Measurements from ENCODE around the gene RAPGEF5. TPM values are rescaled to one million over a fixed set of nuclear protein-coding genes. Genes with fewer than 3 reads are reported as not detected.
A peak's percentile ranks its signal among the peaks of the same experiment; 100 is the strongest.

The RAPGEF5 gene
- total RNA-seq, 1 donor from 2014 or later: 11.1 TPM

DNA sequence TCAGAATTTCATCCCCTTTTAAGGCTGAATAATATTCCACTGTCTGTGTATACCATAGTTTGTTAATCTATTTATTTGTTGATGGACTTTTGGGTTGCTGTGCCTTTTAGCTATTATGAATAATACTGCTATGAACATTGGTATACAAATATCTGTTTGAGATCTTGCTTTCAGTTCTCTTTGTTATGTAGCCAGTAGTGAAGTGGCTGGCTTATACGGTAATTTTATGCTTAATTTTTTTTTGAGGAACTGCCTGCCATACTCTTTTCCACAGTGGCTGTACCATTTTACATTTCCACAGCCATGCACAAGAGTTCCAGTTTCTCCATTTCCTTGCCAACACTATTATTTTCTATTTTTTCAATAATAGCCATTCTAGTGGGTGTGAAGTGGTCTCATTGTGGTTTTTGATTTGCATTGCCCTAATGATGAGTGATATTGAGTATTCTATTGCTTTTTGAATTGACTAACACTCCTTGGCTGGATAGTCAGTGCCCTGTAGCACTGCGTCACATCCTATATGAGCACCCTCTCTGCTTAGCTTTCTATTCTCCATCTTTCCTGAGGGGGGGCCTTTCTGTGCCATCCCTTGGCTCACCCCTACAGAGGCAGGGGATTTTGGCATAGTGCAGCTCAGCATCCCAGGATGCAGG lies 29.4 kb upstream of the RAPGEF5 start:
- no peak for DNase-seq
- intact Hi-C loops (cut with DNase I): no loop called here
- ATAC-seq (ENCODE audit: poor library complexity): no peak

DNA sequence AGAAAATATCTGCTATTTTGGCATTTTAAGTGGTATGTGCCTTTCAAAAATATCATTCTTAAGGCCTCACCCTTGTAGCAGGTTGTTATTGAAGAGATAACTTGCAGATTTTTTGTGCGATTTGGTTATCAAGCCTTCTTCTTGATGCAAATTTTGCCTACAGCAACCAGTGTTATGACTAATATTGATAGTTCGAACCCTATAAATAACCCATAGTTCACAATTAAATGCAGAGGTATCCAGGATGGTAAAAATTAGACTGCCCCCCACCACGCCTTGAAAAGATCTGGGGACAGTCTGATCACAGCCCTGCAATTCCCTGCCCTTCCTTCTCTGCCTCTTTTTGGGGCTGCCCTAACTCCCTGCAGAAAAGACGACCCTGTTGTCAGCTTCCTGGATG lies 28.4 kb upstream of the RAPGEF5 start:
- intact Hi-C loops (cut with DNase I): no loop called here
- DNase-seq (no peak), ATAC-seq (ENCODE audit: poor library complexity) (no peak)

DNA sequence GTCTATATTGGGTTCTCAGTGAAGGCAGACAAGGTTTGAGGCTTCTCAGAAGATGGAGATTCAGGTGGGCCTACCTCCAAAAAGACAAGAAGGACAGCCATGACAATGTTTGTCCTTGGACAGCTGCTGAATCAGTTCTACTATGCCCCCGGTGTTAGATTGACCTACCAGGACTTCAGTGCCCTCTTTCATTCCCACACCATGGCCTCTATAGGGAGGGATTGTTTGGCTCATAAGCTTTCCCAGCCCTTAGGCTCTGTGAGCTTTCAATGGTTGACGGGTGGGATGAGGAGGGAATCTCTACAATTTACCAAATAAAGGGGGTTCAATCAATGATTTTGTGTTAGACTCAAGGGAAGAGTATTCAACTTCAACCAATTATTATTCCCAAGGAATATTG lies 23.4 kb upstream of the RAPGEF5 start:
- DNase-seq: no peak
- no peak for ATAC-seq (ENCODE audit: poor library complexity)

DNA sequence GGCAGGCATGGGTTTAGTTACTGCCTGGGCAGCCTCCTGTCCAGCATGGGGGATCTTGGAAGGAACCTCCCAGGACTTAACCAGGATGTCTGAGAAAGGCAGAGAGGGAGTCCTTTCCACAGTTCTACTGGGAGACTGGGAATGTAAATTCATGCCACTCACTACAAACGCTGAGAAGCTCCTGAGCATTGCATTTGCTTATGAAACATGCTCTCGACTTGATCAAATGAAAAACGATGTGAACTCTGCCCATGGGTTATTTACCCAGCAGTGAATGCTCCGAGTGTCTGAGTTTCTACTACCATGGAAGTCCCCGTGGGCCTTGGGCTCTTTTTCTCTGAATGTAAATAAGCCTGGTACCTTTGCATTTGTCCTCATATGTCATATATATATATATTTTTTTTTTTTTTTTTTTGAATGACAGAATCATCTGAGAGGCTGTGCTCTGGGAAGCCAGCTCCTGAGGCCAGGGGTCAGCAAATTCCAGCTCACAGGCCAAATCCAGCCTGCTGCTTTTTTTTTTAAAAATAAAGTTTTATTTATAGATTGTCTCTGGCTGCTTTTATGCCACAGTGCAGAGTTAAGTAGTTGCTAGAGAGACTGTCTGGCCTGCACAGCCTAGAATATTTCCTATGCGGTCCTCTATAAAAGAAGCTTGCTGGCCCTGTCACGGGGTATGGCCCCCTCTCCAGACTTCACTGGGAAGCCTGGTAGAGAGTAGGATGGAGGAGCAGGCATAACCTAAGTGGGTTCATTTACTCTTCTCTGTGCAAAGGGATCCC lies 21.4 kb upstream of the RAPGEF5 start:
- ATAC-seq (ENCODE audit: poor library complexity) (no peak), DNase-seq (no peak)
- intact Hi-C loops (cut with DNase I): no loop called here

More for the DNA sequence above, 23.4 kb upstream of the RAPGEF5 start:
- intact Hi-C loops (cut with DNase I): no loop called here

DNA sequence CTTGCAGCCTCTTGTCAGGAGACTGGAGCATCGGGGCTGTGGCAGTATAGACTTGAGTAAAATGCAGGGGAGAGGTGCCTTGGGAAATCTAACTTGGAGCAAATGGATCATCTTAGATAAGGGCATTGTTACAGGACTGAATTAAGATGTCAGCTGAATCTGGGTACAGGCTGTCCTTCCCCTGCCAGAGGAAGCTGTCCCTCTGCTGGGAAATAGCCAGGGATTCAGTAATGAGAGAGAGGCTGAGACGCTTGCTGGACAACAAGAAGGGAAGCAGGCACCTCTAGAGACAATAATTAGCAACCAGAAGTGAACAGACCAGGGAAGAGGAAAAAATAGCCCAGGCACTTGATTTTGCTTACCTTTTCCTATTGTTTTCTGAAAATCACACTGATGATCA lies 20.7 kb upstream of the RAPGEF5 start:
- intact Hi-C loops (cut with DNase I): no loop called here
- ATAC-seq (ENCODE audit: poor library complexity) (peak; percentile 49), DNase-seq (no peak)

DNA sequence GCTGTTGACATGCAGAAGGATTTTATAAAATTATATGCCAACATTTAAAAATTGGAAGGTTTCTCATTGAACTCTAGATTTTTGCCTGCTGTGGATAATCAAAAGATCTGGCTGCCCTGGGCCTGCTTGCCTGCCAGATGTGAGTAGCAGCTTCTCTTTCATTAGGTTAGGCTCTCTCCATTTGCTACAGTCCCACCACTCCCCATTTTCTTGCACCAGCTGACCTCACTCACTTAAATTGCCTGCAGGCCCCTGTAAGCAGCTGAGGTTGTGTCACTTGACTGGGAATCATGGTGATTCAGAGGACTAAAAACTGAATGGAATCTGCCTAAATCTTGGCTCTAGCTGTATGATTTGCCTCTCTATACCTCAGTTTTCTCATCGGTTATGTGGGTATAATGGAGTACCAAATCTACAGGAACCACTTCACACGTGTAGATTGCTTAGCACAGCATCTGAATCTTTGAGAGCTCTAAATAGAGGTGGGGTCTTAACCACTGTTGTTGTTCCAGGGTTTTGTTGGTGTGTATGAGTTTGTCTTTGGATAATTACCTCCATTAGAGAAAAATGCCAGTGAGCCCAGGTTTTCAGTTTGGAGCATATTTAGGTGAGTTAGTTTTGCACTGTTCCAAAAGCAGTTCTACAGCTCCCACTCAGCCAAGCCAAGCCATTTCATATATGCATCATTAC lies 18.6 kb upstream of the RAPGEF5 start:
- intact Hi-C loops (cut with DNase I): no loop called here
- no peak for DNase-seq
- no peak for ATAC-seq (ENCODE audit: poor library complexity)

DNA sequence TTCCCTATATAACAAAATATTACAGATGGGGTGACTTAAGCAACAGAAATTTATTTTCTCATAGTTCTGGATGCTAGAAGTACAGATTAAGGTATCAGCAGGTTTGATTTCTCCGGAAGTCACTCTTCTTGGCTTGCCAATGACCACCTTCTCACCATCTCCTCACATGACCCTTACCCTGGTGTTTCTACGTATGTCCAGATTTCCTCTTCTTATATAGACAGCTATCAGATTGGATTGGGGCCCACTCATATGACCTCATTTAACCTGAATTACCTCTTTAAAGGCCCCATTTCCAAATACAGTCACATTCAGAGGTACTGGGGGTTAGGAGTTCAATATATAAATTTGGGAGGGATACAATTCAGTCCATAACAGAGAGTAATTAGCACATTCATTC lies 17.0 kb upstream of the RAPGEF5 start:
- DNase-seq: no peak
- ATAC-seq (ENCODE audit: poor library complexity): no peak
- intact Hi-C loops (cut with DNase I): no loop called here

DNA sequence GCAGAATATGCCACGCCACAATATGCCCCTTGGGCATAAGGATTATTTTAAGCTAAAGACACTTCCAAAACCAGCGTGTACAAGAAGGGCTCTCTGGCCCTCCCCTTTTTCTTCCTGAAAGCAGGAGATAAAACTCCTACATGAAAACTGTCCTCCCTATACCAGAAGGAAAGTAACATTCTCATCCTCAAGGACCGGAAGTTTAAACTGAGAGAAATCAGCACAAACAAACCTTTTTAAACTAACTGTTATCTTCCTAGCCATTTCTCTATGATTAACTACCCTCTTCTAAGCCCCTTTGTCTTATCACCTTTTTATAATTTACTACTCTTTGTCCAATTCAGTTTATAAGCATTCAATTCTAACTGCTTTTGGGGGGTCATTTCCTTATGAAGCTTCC lies 16.4 kb upstream of the RAPGEF5 start:
- no peak for ATAC-seq (ENCODE audit: poor library complexity)
- intact Hi-C loops (cut with DNase I): no loop called here
- DNase-seq: no peak

DNA sequence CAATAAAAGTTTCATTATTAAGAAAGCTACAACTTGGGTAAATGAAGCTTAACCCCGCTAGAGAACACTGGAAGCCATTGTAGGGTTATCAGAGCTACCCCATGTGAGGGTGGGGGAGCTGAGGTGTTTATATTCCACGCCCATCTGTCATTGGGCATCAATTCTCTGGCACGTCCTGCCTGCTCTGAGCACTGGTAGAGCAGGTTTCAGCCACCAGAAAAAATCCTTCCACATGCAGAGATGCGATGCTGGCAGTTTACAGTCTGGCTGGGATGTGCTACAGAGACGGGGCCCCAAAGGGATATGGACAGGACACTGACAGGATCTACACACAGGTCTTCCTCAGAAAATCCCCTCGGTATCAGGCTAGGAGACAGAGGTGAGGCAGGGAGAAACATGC lies 15.9 kb upstream of the RAPGEF5 start:
- intact Hi-C loops (cut with DNase I): no loop called here
- ATAC-seq (ENCODE audit: poor library complexity): no peak
- no peak for DNase-seq

DNA sequence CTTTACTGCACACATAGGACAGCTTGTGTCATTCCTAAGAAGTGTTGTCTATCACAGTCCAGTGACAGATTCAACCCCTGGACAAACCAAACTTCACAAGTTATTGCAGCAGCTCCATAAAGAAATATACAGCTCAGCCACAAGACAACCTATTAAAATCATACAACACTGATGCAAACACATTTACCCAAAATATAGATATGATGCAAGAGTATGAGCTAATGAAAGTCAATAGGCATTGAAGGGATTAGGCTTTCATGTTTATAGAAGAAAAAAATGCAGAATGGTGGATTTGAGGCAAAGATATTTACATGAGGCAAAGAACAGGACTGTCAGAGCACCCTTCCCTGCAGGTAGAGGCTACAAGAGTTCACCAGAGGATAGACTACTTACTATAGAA lies 14.9 kb upstream of the RAPGEF5 start:
- no peak for DNase-seq
- intact Hi-C loops (cut with DNase I): no loop called here
- no peak for ATAC-seq (ENCODE audit: poor library complexity)

DNA sequence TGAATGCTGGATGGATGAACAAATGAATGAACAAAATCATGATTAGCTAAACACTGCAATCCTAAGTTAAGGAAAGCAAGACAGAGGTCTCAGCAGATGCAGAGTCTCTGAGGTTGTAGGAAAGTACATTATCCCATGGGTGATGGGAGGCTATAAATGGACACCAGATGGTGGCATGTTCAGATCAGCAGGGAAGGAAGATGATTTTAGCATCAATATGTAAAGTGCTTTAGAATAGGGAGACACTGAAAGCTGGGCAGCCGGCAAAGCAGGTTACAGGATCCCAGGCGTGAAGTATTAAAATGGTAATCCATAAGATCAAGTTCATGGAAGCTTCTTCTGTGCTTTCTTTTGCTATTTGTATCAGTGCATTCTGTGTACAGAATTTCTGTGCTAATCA lies 7.9 kb upstream of the RAPGEF5 start:
- DNase-seq (no peak), ATAC-seq (ENCODE audit: poor library complexity) (no peak)
- intact Hi-C loops (cut with DNase I): no loop called here

DNA sequence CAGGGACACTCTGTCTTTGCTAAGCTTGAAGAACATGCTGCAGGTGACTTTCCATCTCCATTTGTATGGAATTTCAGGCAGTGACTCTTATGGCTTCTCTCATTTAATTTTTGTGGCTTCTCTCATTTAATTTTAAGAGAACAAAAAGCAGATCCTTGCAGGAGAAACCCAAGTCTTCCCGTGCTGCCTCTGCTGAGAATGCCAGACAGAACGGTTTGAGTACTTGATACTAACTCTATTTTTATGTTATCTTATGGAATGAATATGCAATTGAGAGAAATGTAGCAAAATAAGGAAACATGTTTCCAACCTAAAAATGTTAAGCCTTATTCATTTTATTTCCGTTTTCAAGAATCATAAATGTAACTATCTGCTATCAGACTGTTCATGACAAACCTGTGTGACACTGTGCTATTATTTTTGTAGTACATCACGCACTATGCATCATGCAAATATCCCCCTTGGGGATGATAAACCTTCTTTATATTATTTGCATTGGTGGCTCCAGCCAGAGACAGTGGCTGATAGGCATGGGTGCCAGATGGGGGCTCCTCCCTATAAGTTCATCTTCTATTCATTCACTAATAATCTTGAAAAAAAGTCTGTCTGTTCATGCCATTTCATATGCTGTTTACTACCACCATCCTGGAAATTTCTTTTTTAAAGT lies 6.9 kb upstream of the RAPGEF5 start:
- intact Hi-C loops (cut with DNase I): no loop called here

DNA sequence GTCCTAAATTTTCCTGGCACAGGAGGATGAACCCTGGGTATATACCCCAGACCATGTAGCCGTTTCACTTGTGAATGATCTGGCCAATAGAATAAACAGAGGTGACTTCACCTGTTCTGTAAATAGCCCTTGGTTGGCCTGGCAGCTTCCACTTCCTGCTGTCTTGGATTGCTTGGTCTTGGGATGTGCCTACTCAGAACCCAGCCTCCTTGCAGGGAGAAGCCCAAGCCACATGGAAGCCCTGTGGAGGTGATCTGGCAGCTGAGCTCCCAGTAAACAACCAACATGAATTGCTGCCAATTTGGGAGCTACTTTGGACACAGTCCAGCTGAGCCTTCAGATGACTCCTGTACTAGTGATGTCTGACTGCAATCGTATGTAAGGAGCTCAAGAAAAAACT lies 4.8 kb upstream of the RAPGEF5 start:
- intact Hi-C loops (cut with DNase I): no loop called here
- no peak for DNase-seq
- no peak for ATAC-seq (ENCODE audit: poor library complexity)

More for the DNA sequence above, 6.9 kb upstream of the RAPGEF5 start:
- DNase-seq (no peak), ATAC-seq (ENCODE audit: poor library complexity) (no peak)

DNA sequence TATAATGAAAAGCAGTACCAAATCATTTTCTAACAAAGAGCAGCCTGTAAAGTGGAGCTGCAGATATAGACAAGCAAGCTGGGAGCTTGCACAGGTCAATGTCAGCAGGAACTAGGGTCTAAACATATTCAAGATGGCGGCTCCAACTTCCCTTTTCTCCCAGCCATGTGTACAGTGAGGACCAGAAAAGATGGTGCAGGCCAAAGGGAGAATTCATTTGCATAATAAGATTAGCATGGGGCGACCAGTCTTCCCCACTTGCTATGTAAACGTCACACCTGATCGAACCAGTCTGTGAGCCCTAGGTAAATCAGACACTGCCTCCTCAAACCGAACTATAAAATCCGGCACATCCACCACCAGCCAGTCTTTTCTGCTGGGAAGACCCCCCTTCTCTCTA lies 4.4 kb upstream of the RAPGEF5 start:
- DNase-seq: no peak
- intact Hi-C loops (cut with DNase I): no loop called here
- ATAC-seq (ENCODE audit: poor library complexity): no peak

DNA sequence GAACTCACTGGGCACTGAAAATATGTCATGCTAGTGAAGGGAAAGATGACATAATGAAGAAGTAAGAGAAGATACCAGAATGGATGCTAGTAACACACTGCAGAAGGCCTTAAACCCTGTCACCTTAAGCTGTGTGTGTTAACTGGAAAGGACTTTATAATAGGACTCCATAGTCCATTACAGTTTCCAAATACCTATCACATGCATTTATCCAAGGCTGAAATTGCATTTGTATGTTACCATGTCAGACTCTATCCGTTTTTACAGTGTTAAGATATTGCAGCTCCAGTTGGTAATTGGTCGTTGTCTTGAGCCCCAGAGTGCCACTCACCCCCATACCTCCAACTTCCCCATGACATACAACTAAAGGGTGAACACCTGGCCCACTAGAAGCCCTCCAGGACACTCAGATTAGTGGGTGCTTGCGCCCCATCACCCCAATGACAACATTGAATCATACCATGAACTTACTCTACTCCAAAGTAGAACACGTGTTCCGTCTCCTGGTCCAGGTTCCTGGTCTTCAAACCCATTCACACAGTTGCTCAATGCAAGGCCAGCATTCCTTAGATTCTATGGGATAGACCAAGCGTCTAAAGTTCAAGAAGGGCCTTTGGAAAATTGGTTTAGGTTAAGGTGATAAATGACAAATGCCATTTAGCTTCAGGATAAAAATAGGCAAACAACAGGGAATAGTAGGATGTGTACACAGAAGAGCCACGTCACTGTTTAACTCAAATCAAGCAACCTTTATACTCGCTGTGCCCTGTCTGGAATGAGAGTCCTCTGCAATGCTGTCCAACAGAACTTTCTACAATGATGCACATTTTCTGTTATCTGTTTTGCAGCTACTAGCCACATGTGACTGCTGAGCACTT lies 2.1 kb upstream of the RAPGEF5 start:
- DNase-seq (no peak), ATAC-seq (ENCODE audit: poor library complexity) (no peak)
- intact Hi-C loops (cut with DNase I): no loop called here

DNA sequence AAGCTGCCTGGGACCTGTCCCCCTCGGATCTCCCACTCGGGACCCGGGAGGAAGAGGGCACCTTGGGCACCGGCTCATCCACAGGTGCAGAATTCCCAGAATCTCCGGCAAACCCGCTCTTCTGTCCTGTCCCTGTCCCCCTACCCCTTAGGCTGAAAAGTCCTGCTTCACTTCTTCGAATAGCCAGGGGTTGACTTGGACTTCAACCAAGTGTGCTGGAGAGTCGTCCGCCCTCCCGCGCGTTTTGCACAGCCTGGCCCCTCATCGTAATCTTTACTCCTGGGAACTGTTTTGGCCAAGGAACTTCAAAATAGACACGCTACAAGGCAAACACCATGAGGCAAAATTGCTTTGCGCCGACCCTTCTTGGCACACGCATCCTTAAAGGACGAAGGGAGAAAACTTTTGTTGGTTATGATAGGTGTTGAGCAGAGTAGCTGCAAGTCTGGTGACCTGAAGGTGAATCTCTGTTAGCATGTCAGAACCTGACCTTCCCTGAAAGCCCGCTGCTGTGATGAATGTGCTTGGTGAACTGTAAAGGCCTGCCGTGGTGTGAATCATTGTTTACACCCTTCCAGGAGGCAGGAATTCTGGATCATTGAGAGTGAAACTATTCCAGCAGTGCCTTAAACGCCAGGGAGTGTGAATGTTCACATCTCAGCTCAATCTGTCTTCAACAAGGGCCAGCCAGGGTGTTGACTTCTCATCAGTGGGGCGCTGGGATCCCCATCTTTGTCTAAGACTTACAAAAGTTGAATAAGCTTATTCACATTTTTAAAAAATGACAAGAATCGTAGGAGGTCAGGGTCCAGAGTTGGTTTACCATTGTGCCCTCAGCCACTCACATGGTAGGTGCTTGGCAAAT lies 589 bp upstream of the RAPGEF5 start:
- DNase-seq (no peak), ATAC-seq (ENCODE audit: poor library complexity) (peak; percentile 20)
- intact Hi-C loops (cut with DNase I): no loop called here

DNA sequence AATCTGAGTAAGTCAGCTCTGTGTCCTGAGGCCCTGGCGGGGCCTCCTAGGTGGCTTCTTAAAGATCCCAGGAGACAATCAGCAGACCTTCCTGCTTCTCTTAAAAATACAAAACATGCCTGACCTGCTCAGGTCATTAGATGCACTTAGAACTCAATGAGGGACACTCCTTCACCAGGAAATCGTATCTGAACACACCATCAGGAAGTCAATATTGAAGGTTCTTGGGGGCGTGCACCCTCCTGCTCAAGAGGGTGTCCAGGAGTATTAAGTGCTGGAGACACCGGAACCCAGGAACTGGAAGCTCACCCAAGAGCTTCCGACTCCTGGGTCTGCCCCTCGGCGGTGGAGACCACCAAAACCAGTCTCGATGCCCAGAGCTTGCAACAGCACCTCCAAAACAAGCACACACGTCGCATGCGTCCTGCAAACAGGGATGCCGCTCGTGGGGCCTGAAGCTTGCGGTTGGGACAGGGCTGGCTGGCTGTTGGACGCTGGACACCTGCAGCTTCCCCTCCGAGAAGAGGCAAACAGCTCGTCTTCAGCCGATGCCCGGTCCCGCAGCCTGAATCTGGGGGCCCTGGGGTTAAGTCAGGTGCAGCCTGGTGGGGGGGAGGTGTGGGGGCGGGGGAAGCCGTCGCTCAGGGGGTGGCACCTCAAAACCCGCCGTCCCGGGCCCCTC lies 803 bp downstream of the RAPGEF5 start:
- intact Hi-C loops (cut with DNase I): no loop called here
- ATAC-seq (ENCODE audit: poor library complexity) (no peak), DNase-seq (no peak)
